ENCODE data around the gene SPATA2L. TPM values are rescaled to one million over a fixed set of nuclear protein-coding genes. Genes with fewer than 3 reads are reported as not detected.

SPATA2L gene
- total RNA-seq, 4 donors from 2014 or later, result 1.3 to 7.5 (median 3.2) TPM

GRCh38 chr16:89730610-89731234, 29.2 kb upstream of the SPATA2L start:
- H3K4me3 ChIP-seq, result no peak overlapping the region
- no peaks in the 10 kb centered on the region for H3K4me1 ChIP-seq
- intact Hi-C loops (cut with DNase I; ENCODE audit: low total_unique reads) (no loop called here), in situ Hi-C loops (cut with MboI; ENCODE audit: low sequenced_read_pairs in 4 of 4) (no loop called here)
- H3K36me3 ChIP-seq, result peaks cover 0 to 88% of the 10 kb centered on the region in 2 donors
- no peaks in the 10 kb centered on the region for H3K9me3 ChIP-seq
- no peak for ATAC-seq
- no peak for DNase-seq
- no peak for TF ChIP-seq POLR2A (IDR thresholded peaks at IDR 0.05)
- TF ChIP-seq CTCF (IDR thresholded peaks at IDR 0.05 in 4 of 5, conservative IDR thresholded peaks at IDR 0.05 in 1 of 5), result no peak
- H3K27ac ChIP-seq, result no peak overlapping the region
- no peaks in the 10 kb centered on the region for H3K27me3 ChIP-seq

DNA sequence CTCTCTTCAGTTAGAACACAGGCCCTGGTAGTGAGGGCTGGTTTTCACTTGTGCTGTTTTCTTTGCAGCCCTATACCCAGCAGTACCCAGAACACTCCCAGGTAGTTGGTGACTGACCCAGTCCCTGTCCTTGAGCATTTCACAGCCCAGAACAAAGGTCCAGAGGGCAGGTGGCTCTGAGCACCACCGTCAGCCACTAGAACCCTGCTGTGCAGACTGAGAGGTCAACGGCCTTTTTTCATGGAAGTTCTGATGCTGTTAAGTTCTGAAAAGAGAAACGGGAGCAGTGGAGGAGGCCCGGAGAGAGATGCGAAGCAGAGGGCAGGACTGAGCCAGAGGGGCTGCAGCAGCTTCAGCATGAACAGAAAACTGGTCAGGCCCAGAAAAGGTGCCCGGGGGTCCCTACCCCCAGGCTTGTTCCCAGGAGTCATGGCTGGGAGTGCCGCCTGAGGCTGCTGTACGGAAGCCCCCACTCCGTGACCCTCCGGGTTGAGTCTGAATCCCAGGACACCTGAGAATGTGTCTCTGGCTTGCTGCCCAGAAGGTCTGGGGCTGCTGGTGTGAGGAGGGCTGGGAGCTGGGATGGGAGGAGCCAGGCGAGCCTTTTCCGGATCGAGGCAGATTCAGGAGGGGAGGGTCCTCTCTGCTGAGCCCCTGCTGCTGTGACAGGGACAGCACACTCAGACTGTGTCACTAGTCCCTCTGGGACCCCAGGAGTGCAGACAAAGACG, 28.5 kb upstream of the SPATA2L start:
- TF ChIP-seq POLR2A (IDR thresholded peaks at IDR 0.05) (no peak), CTCF (IDR thresholded peaks at IDR 0.05 in 4 of 5, conservative IDR thresholded peaks at IDR 0.05 in 1 of 5) (no peak)
- no peaks in the 10 kb centered on the region for H3K27me3 ChIP-seq
- no peaks in the 10 kb centered on the region for H3K4me1 ChIP-seq
- peaks cover 0 to 84% of the 10 kb centered on the region in 2 donors for H3K36me3 ChIP-seq
- no peak overlapping the region for H3K27ac ChIP-seq
- ATAC-seq (no peak), DNase-seq (no peak)
- intact Hi-C loops (cut with DNase I; ENCODE audit: low total_unique reads), result no loop called here
- no peak overlapping the region for H3K4me3 ChIP-seq
- in situ Hi-C loops (cut with MboI; ENCODE audit: low sequenced_read_pairs in 4 of 4), result no loop called here
- H3K9me3 ChIP-seq, result no peaks in the 10 kb centered on the region

DNA sequence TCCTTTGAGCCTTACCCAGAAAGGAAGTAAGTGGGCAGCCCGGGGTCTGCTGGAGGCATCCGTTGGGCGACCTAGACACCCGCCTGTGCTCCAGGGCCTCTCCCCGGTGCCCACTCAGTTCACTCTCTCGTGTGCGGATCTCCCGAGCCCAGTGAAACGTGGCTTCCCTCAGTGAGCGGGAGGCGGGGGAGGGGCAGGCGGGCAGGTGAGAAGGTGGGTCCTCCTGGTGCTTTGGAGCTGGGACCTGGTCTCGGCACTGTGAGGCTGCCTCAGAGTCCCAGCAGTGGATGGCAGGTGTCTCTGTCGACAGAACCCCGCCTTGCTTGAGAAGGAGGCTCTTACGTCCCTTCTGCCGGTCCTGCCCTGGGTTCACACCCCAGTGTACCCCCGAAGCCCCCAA, 27.8 kb upstream of the SPATA2L start:
- Histone ChIP-seq H3K9me3 (no peaks in the 10 kb centered on the region), H3K36me3 (peaks cover 0 to 84% of the 10 kb centered on the region in 2 donors), H3K4me1 (peaks cover 0 to 1% of the 10 kb centered on the region in 2 donors), H3K27ac (no peak overlapping the region), H3K27me3 (no peaks in the 10 kb centered on the region), H3K4me3 (no peak overlapping the region)
- no peak for ATAC-seq
- DNase-seq, result no peak
- in situ Hi-C loops (cut with MboI; ENCODE audit: low sequenced_read_pairs in 4 of 4) (no loop called here), intact Hi-C loops (cut with DNase I; ENCODE audit: low total_unique reads) (no loop called here)
- no peak for TF ChIP-seq CTCF (IDR thresholded peaks at IDR 0.05 in 4 of 5, conservative IDR thresholded peaks at IDR 0.05 in 1 of 5)
- TF ChIP-seq POLR2A (IDR thresholded peaks at IDR 0.05), result no peak

DNA sequence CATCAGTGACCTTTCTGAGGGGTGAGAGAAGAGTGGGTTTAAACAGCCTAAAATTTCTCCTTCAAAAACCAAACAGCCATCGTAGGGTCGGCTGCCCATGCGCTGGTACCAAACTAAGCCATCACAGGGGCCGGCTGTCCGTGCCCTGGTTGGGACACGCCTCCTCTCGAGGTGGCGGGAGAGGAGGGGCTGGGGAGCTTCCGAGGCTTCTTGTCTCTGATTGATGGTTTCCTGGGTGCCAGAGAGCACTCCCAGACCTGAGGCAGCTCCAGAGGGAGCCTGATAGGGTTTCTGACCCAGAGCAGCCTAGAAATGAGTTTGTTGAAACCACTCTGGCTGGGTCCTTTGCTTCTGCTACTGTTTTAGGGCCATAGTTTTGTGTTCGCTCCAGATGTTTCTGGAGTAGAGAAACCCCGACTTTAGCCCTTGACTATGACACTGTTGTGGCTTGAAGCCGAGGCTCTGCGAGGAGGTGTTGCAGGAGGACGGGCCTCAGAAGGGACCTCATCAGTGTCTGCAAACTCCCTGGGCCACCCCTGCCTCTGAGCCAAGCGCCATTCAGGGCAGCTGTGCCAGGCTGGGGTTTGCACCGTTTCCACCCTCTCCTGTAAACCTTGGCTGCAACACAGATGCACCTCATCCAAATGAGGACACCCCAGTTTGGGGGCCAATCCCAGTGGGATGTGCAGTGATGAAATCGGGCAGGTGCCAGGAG, 26.1 kb upstream of the SPATA2L start:
- Histone ChIP-seq H3K4me1 (peaks cover 17 to 19% of the 10 kb centered on the region in 2 donors), H3K9me3 (no peaks in the 10 kb centered on the region), H3K27me3 (no peaks in the 10 kb centered on the region), H3K4me3 (no peak overlapping the region), H3K36me3 (peaks cover 0 to 86% of the 10 kb centered on the region in 2 donors), H3K27ac (no peak overlapping the region)
- ATAC-seq, result no peak
- in situ Hi-C loops (cut with MboI; ENCODE audit: low sequenced_read_pairs in 4 of 4), result no loop called here
- no peak for DNase-seq
- intact Hi-C loops (cut with DNase I; ENCODE audit: low total_unique reads), result no loop called here
- TF ChIP-seq POLR2A (IDR thresholded peaks at IDR 0.05) (no peak), CTCF (IDR thresholded peaks at IDR 0.05 in 4 of 5, conservative IDR thresholded peaks at IDR 0.05 in 1 of 5) (no peak)
